ENCODE measurements around the gene GGPS1.
A peak's percentile ranks its signal among the peaks of the same experiment; 100 is the strongest.
"Not testable (repeated sequence)": the region's sequence is repeated elsewhere in the genome, so short reads cannot be mapped to it uniquely, and the experiment has no call there.

Gene GGPS1

GRCh38 chr1:235342471-235342870 is 14.1 kb downstream of the GGPS1 start:
- DNase-seq = no peak

DNA sequence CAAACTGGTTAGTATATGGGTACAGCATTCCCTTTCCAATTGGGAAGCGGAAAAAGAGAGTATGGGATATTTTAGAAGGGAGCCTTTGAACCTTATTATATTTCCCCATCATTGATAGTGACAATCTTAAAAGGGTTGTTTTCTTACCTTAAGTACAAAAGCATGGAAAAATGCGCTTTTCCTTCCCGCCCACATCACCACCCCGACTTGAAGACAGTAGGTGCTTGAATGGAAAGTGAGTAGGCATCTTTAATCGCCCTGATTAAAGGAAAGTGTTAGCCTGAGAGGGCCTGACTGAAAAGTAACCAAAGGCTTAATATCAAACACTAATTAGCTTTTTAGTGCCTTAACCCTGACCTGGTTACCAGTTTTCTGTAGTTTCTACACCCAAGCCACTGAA is 15.4 kb downstream of the GGPS1 start:
- no peak for DNase-seq

DNA sequence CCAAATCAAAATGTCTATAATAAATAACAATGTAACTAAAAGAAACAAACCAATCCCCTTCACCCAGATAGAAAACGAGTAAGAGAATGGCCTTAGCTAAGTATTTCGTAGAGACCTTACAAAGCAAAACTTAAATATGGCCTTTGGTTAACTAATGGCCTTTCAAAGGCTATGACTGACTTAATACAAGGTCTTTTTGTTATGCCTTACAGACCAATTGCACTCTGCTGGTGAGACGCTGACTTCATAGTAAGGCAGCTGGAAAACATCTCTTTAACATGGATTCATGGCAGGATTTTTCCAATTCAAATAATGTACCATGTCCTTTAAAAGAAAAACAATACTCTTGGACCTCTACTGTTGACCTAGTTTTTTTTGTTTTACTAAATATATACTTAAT is 23.1 kb downstream of the GGPS1 start:
- no peak for DNase-seq

- DNase-seq = no peak
These were observed 23.5 kb downstream of the GGPS1 start for GRCh38 chr1:235351898-235352297.

DNA sequence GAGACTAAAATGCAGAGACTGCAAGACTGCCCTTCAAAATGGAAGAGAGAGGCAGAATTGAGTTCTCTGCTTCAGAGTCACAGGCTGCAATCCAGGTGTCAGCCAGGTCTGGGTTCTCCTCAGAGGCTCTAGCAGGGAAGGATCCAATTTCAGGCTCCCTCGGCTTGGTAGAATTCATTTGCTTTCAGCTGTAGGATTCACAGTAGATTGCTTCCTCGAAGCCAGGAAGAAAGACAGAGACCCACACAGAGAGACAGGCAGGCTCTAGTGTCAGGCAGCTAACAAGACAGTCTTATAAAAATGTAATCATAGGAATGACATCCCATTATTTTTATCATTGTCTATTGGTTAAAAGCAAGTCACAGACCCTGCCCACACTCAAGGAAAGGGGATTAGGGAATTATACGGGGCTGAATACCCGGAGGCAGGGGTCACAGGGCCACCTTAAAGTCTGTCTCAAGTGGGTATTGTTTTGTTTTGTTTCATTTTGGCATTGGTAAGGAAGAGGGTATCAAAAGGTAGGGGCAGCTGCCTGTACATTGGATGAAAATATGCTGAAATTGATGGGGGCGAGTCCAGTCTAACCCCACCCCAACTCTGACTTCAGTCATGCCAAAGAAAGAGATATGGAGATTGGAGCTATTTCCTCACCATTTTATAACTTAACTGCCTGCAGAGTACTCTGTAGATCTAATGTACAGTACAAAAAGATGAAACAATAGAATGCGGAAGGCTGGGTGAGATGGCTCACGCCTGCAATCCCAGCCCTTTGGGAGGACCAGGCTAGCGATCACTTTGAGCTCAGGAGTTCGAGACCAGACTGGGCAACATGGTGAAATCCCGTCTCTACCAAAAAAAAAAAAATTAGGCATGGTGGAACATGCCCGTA is 29.4 kb downstream of the GGPS1 start:
- peak; percentile 60 for DNase-seq

- no peak for DNase-seq
These were observed 30.5 kb downstream of the GGPS1 start for GRCh38 chr1:235358899-235359298.

- not testable (repeated sequence) for DNase-seq
These were observed 35.8 kb downstream of the GGPS1 start for GRCh38 chr1:235364189-235364588.

- DNase-seq = no peak
These were observed 37.9 kb downstream of the GGPS1 start for GRCh38 chr1:235366286-235366685.

DNA sequence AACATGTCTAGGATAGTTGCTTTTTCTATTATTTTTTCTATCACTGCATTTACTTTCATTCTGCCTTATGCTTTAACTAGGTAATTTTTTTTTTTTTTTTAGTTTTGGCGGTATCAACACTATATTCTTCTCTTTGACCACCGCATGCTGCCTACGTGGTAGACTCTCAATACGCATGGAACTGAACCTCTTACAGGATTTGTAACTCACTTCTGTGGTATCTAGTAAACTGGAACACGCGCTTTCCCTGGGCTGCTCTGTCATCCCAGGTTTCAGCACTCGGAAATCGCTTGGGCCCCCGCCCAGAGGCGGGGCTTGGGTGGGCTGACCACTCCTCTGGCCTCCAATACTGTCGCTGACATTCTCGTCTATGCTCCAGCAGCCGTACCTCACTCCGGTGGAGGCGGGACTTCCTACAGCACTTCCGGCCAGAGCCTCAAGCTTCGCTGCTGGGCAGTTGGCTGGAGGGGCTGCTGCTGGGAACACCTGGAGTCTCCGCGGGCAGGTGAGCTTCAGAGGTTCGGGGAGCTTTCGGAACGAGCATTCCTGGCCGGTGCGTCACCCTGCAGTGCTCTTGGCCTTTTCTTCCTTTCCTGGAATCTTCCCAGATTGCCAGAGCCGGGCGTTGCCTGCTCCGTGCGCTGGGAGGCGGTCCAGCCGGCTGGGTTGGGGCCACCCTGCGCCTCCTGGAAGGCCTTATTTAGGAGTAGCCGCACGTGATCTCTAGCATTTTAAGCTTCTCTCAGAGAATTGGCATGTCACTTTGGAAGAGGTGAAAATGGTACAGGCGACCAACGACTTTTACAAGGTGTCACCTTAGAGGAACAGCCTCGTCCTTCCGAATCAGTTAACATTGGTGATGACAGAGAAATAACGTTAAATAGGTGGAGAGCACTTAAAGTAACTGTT is 38.9 kb downstream of the GGPS1 start, which contains the start of gene TBCE:
TSS of gene TBCE (plus strand) at position 428 of the 909 bp plus-strand sequence. CDS start 12,623 bp downstream, outside the sequence.
- DNase-seq = peak; percentile 100

DNA sequence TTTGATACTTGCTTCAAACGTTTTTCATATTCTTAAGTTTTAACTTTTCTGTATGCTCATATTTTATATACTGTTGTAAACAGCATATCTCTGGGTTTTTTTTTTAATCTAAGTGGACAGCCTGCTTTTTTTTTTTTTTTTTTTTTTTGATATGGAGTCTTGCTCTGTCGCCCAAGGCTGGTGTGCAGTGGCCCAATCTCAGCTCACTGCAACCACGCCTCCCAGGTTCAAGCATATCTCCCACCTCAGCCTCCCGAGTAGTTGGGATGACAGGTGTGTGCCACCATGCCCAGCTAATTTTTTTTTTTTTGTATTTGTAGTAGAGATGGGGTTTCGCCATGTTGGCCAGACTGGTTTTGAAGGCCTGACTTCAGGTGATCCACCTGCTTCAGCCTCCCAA is 40.1 kb downstream of the GGPS1 start:
- DNase-seq = no peak

GRCh38 chr1:235369802-235370201 is 41.4 kb downstream of the GGPS1 start:
- DNase-seq = no peak

- DNase-seq = no peak
These were observed 47.7 kb downstream of the GGPS1 start for GRCh38 chr1:235375919-235376605.

GRCh38 chr1:235378134-235378735 is 49.9 kb downstream of the GGPS1 start:
- DNase-seq = not testable (repeated sequence)

GRCh38 chr1:235381955-235382739 is 53.8 kb downstream of the GGPS1 start:
- DNase-seq = not testable (repeated sequence)

GRCh38 chr1:235385633-235386032 is 57.3 kb downstream of the GGPS1 start:
- not testable (repeated sequence) for DNase-seq

GRCh38 chr1:235391874-235392273 is 63.5 kb downstream of the GGPS1 start:
- no peak for DNase-seq

All from islet precursor cell (in vitro differentiated cells).